GM21360 (cell line): ENCODE data around the gene NAXD.
"Not testable (repeated sequence)": the region's sequence is repeated elsewhere in the genome, so short reads cannot be mapped to it uniquely, and the experiment has no call there.

Source experiments
- ATAC-seq: cut with Tn5 transposase; IDR thresholded peaks from one replicate; pipeline ENCODE4 v1.9.1; 2021; ENCODE audit warnings: mild to moderate bottlenecking, moderate library complexity; ENCODE audit not compliant: unreplicated experiment

NAXD gene

DNA sequence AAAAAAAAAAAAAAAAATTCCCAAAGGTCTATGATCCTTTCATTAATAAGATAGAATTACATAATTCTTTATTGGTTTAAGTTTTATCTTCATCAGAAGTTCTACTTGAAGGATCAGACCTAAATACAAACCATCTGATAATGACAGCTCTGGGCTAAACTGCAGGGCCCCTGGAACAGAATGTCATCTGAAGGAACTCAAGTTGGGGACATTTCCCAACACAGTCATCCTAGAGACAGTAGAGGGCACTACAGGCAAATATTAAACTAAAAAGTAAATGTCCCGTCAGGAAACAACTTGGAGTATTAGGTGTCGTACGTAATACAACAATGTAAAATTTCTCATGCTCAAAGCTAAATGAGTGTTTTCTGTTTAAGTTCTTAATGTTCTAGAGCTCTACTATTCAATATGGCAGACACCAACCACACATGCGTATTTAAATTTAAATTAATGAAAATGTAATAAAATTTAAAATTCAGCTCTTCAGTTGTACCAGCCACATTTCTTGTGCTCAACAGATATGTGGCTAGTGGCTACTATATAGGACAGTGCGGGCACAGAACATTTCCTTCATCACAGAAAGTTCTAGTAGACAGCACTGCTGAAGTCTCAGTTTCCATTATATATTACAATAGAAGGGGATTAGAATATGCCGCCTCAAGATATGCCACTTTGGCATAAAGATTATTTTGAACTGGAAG, 21.8 kb upstream of the NAXD start:
- ATAC-seq: peak; percentile 67

GRCh38 chr13:110597041-110597689, 18.2 kb upstream of the NAXD start:
- ATAC-seq: no peak

- no peak for ATAC-seq
These were observed 15.0 kb upstream of the NAXD start for GRCh38 chr13:110600261-110600819.

DNA sequence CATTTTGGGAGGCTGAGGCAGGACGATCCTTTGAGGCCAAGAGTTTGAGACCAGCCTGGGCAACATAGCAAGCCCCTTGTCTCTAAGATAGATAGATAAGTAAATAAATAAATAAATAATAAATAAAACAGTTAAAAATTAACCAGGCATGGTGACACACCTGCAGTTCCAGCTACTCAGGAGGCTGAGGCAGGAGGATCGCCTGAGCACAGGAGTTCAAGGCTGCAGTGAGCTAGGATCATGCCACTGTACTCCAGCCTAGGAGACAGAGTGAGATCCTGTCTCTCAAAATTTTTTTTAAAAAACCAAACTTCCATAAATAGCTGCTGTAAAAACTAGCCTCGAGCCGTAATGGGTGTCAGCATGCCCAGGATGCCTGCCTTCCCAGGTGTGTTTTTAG, 14.4 kb upstream of the NAXD start:
- ATAC-seq: no peak

DNA sequence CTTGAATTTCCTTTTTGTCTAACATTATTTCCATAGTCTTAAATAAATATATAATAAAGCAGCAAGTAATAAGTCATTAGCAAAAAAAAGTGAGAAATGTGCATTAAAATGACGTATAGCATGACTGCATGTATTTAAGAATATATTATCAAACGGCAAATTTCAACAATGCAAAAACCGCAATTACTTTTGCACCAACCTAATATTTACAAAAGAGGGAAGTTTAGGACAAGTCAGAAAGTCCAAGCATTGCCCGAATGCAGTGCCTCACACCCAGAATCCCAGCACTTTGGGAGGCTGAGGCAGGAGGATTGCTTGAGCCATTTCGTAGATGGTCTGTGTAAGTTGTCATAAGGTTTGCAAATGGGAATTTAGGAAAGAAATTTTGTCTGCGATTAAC, 10.2 kb upstream of the NAXD start:
- ATAC-seq: no peak

- ATAC-seq: not testable (repeated sequence)
These were observed 9.1 kb upstream of the NAXD start for GRCh38 chr13:110606281-110606680.

DNA sequence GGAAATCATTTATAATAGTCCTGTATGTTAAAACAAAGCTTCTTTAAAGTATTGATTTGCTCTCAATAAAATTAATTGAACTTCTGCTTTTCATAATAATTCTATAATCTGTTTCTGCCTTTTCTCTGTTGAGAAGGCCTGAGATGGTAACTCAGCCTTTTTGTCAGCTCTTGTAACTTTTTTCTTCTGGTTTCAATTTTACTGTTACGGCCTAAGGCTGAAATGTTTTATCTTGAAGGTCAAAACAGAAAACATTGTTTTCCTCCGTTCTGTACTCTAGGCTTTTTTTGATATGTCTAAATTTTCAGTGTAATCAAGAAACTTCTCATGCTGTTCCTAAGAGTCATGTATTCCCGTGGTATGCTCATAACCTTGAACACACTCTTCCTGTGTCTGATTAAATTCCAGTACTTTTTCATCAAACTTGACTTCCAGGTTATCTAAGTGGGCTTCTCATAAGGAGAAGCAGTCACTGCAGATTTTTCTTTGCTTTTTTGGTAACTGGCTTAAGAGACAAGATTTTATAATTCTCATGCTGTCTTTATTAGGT, 7.6 kb upstream of the NAXD start:
- ATAC-seq: no peak

- no peak for ATAC-seq
These were observed 4.3 kb upstream of the NAXD start for GRCh38 chr13:110610955-110611595.

DNA sequence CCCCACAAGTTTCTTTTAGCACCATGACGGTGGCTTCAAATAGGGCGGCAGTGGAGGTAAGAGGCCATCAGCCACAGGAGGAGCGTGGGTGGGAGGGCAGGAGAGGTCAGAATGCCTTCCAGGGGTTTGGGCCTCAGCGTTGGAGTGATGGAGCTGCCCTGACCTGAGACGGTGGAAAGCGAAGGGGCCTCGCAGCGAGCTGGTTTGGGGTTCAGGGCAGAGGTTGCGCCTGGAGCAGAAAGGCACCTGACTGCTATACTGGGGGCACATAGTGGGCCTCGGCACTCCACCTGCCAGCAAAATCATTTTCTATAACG, 382 bp upstream of the NAXD start:
- ATAC-seq: no peak

GRCh38 chr13:110616103-110617101, 1.1 kb downstream of the NAXD start:
- peak; percentile 51 for ATAC-seq

- no peak for ATAC-seq
These were observed 2.2 kb downstream of the NAXD start for GRCh38 chr13:110617321-110618072.

DNA sequence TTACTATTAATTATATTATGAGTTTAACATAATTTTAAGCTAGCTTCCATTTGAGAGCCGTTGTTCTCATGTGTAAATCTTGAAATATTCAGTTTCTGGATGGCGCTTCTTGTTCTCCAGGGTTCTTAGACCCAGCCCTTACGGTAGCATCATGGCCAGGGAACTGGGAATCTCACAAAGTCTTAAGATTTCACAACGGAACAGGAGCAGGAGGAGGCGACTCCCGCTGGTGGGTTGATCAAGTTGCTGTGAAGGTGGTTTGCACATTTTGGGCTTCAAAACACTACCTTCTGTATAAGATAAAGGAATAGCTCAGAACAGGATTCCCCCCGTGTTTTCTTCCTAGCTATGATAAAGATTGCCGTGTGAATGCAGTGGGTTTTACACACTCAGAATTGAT, 2.8 kb downstream of the NAXD start:
- no peak for ATAC-seq

DNA sequence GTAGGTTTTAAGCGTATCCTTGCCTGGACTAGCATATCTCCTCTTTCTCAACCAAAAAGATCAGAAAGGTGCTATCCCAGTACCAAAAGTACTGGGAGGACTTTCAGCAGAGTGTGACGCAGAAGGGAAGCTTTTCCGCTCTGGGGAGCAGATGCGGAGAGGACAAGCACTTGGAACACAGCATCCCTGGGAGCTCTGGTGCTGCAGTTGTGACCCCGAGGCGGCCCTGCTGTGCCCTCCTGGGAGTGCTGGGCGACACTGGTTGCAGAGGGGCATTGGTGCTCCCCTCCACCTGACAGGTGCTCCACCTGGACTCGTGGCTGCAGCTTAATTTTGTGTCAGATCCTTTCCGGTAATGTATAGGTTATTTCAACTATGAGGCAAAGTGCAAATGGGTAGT, 3.4 kb downstream of the NAXD start:
- ATAC-seq: no peak

GRCh38 chr13:110620596-110620995, 5.3 kb downstream of the NAXD start:
- no peak for ATAC-seq

- ATAC-seq: no peak
These were observed 9.7 kb downstream of the NAXD start for GRCh38 chr13:110624766-110625756.

GRCh38 chr13:110625771-110626321, 10.5 kb downstream of the NAXD start:
- ATAC-seq: no peak

DNA sequence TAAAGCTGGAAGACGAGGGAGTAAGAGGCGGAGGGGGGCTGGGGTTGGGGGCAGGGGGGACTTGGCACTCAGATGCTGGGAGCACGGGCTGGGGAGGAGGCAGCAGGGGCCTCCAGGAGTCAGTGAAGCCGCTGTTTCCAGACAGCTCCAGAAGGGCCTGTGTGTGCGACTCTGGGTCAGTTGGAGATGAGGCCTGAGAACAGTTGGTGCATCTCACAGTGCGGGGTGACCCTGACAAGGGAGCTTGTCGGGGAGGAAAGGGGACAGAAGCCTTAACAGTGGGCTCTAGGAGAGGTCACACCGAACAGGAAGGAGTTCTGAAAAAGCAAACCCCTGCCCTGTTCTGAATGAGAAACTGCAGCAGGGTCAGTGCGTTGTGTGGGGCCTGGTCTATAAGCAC, 11.2 kb downstream of the NAXD start:
- no peak for ATAC-seq

DNA sequence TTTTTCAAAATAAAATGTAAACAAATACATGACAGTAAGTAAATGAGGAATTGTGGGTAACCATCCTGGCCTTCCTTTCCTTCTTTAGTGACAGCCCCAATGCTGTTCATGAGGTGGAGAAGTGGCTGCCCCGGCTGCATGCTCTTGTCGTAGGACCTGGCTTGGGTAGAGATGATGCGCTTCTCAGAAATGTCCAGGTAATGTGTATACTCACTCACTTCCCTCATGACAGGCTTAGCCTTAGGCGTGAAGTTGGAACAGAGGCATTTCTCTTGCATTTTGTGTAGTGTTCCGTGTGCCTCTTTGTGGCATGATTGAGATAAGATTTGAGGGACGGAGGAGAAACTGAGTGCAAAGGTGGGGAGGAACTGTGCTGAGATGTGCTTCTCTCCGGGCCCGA, 12.0 kb downstream of the NAXD start:
- no peak for ATAC-seq
